Measurements from ENCODE around the gene LARP7.
"Not testable (repeated sequence)": the region's sequence is repeated elsewhere in the genome, so short reads cannot be mapped to it uniquely, and the experiment has no call there.

DNA sequence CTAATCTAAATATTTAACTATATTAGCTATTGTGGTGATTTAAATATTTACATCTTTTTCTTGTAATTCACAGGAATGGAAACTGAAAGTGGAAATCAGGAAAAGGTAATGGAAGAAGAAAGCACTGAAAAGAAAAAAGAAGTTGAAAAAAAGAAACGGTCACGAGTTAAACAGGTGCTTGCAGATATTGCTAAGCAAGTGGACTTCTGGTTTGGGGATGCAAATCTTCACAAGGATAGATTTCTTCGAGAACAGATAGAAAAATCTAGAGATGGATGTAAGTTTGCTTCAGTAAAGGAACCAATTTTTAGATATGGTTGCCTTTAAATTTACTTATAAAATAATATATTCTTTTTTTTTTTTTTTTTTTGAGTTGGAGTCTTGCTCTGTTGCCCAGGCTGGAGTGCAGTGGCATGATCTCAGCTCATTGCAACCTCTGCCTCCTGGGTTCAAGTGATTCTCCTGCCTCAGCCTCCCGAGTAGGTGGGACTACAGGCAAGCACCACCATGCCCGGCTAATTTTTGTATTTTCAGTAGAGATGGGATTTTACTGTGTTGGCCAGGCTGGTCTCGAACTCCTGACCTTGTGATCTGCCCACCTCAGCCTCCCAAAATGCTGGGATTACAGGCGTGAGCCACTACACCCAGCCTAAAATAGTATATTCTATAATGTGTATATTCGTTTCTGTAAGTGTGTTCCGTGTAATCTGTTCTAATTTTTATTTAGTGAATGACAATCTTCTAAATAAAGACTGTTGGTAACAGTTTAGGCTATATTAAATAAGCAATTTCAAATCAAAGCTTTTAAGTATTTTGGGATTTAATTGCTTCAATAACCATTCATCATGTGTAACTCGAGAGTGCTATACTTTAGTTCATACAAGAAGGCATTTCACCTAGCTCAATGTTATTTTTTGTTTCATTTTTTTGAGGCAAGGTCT, 7.9 kb downstream of the LARP7 start:
- not testable (repeated sequence) for TF ChIP-seq CTCF (IDR thresholded peaks at IDR 0.05); ZFX (IDR thresholded peaks at IDR 0.05; ENCODE audit: borderline replicate concordance)
